Stimulated activated CD4-positive, alpha-beta T cell treated with anti-CD3 and anti-CD28 coated beads, Interleukin-4, amount 100 ng/mL, for 4 hours (primary cell): ENCODE results near the gene PHACTR3.

Source experiments
- DNase-seq, 2 experiments: peaks; one replicate each; pipeline ENCODE4 v3.0.0-alpha.2; 2020

Gene PHACTR3

DNA sequence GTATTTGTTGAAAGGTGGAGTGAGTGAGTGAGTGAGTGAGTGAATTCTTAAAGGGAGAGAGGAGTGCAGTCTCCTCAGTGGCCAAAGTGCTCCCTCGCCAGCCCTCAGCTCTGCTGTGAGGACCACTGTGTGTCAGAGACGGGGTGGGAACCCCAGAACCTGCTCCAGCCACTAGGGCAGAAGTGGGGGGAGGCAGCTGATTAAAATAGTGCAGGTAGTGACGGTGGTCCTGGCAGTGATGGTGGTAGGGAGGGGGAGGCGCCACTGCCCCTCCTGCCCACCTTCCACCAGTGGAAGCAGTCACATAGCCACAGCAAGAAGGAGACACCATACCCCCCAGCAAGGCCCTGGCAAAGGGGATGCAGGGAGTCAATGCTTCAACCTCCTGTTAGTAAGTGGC lies 133.5 kb downstream of the PHACTR3 start:
- no peak for DNase-seq

- no peak for DNase-seq
Observed at GRCh38 chr20:59738851-59739250, 134.5 kb downstream of the PHACTR3 start.

DNA sequence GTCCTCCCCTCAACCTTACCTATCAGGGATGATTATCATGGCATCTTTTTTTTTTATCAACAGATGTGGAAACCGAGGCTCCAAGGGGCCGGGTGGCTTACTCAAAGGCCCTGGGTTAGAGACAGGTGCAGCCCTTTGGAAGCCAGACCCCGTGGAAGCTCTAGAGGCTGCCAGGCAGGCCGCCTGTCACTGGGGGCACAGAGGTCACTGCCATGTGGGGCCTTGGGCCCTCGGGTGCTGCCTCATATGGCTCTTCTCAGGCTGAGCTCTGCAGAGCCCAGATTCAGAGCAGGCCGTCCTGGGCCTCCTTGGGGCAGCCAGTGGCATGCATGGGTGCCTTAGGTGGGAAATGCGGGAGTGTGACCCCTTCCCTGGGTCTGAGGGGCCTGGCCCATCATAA lies 136.3 kb downstream of the PHACTR3 start:
- DNase-seq = no peak

GRCh38 chr20:59741073-59741472 lies 136.7 kb downstream of the PHACTR3 start:
- DNase-seq = no peak

- no peak for DNase-seq
Observed at GRCh38 chr20:59742351-59743095, 138.2 kb downstream of the PHACTR3 start.

GRCh38 chr20:59743308-59743707 lies 139.0 kb downstream of the PHACTR3 start:
- no peak for DNase-seq

GRCh38 chr20:59743767-59744485 lies 139.6 kb downstream of the PHACTR3 start:
- DNase-seq = no peak

- no peak for DNase-seq
Observed at GRCh38 chr20:59744756-59745155, 140.4 kb downstream of the PHACTR3 start.

- DNase-seq = no peak
Observed at GRCh38 chr20:59745201-59745600, 140.9 kb downstream of the PHACTR3 start.

- no peak for DNase-seq
Observed at GRCh38 chr20:59745716-59746115, 141.4 kb downstream of the PHACTR3 start.

- DNase-seq = no peak
Observed at GRCh38 chr20:59746155-59746554, 141.8 kb downstream of the PHACTR3 start.

GRCh38 chr20:59747671-59748515 lies 143.6 kb downstream of the PHACTR3 start:
- DNase-seq = no peak

GRCh38 chr20:59748619-59749191 lies 144.4 kb downstream of the PHACTR3 start:
- no peak for DNase-seq

DNA sequence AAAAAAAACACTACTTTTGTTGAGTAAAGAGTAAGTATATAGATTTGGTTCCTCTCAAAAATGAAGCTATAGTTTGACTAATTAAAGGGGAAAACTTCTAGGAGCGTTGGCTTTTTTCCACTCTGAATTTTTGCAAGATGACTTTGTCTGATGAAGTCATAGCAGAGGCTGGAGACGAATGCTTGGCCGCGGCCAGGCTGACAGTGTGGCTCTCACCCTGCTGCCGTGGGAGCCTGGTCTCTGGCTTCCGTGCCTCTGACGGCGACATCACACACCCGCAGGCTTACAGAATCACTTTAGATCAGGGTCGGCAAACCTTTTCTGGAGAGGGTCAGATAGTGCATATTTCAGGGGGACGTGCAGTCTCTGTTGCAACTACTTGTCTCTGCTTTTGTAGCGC lies 145.0 kb downstream of the PHACTR3 start:
- DNase-seq = no peak

DNA sequence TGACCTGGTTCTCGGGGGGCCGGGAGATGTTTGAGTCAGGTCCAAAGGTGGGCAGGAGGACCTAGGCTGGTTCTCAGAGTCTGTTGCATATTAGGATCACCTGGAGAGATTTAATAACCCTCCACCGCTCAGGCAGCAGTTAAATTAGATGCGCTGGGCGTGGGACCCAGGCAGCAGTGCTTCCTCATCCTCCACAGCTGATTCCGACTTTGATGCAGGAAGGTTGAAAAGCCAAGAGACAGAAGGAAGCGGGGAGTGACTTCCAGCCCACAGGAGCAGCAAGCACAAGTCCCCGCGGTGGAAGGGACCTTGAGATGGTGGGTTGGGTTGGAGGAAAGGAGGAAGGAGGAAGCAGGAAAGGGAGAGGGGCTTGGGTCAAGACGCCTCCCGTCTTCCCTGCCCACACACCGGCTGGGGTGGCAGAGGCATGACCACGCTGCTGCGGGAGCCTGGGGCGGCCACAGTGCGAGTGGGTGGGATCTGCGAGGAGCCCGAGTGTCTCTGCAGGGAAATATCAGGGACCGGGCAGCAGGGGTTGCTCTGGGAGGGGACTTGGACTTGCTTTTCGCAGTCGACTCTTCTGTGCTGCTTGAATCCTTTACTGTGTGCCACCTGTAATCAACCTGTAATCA lies 146.0 kb downstream of the PHACTR3 start:
- DNase-seq = no peak

DNA sequence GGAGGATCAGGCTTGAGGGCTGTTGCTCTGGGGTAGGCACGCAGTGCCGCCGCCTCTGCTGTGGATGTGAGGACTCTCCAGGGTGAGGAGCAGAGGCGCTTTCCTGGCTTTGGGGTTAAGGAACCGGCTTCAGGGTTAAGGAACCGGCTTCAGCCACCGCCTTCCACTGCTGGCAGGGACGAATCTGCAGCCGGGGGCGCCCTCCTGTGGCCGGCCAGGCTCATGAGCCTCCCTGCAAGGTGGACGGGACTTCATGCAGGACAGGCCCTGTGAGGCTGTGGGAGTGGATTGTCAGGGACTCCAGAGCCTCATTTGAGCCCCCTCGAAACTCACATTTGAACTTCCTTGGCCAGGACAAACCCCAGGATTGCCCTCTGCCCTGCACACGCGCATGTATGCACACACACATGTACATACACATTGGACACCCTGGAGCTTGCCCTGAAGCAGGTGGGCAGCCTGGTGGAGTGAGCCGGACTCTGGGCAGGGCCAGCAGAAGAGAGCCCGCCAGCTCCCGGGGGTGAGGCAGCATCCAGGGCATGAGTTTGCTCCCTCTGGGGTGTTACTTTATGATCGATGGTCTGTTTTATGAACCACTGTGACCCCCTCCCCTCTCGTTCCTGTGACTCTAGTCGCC lies 146.9 kb downstream of the PHACTR3 start:
- DNase-seq = no peak

DNA sequence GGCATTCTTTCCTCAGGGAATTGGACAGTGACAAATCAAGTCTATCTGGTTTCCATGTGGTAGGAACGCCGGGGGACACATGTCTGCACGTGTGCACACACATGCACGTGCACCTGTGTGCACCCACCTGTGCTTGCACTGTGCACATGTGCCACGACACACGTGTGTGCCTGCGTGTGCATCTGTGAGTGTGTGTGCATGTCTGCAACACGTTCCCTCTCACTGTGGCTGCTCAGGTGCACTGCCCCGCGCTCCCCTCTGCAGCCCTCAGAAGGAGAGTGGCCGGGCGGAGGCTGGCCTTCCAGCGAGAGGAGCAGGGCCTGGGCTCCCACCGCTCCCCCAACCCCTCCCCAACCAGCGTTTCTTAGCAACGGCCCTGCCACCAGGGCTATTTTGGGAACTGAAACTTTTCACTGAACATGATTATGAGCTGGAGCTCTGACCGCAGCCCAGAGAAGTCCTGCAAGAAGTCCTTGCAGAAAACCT lies 147.8 kb downstream of the PHACTR3 start:
- no peak for DNase-seq

GRCh38 chr20:59752704-59753460 lies 148.5 kb downstream of the PHACTR3 start:
- no peak for DNase-seq

GRCh38 chr20:59753836-59754235 lies 149.5 kb downstream of the PHACTR3 start:
- DNase-seq = no peak

GRCh38 chr20:59754551-59754950 lies 150.2 kb downstream of the PHACTR3 start:
- DNase-seq = no peak

DNA sequence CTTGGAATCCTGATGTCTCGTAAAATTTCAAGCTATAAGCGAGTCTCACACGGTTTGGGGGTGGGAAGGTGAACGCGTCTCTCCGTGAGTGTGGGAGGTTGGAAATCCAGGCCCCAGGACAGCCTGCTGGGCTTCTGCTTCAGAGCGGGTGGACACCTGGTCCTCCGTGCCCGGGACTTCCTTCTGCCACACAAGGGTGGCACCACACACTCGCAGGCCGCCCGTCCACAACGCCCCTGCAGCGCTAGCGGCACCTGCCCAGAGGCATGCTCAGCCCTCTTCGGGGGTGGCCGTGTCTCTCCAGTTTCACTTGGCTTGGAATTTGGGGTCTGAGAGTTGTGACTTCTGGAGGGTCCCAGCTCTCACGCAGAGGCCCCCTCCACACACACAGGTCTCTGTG lies 151.9 kb downstream of the PHACTR3 start:
- DNase-seq = no peak
